SU-DHL-6 (cell line): ENCODE data around the gene TAS2R30.

ENCODE experiments used
- H2AFZ ChIP-seq: fragments of 200-600 bp; sonication (generic); 2 replicates; pipeline ENCODE4 v1.6.1; 2014; ENCODE audit warnings: low read depth, mild to moderate bottlenecking, moderate library complexity, mixed read lengths, antibody characterized with exemption, low read length; ENCODE audit not compliant: severe bottlenecking
- H3F3A ChIP-seq: fragments of 200-600 bp; shearing (Covaris generic); 2 replicates; pipeline ENCODE4 v1.6.0; 2016; ENCODE audit warnings: antibody characterized with exemption, mild to moderate bottlenecking; ENCODE audit not compliant: insufficient read depth
- H3K27ac ChIP-seq: fragments of 200-600 bp; sonication (generic); 2 replicates; pipeline ENCODE4 v1.5.1; 2016; ENCODE audit warnings: low read depth, mild to moderate bottlenecking, low read length, moderate library complexity, mixed read lengths
- H3K27me3 ChIP-seq: fragments of 200-600 bp; sonication (generic), shearing (Covaris generic); 2 replicates; pipeline ENCODE4 v1.6.0; 2014; ENCODE audit warnings: mild to moderate bottlenecking, low read length
- H3K36me3 ChIP-seq: fragments of 200-600 bp; sonication (generic); 2 replicates; pipeline ENCODE4 v1.6.1; 2014; ENCODE audit warnings: mild to moderate bottlenecking, low read length, mixed read lengths
- H3K4me2 ChIP-seq: fragments of 300-600, 200-600 bp; shearing (Covaris generic), sonication (generic); 2 replicates; pipeline ENCODE4 v1.6.0; 2014; ENCODE audit warnings: low read length, low read depth, mild to moderate bottlenecking; ENCODE audit not compliant: poor library complexity, severe bottlenecking
- H3K4me3 ChIP-seq: fragments of 200-600 bp; sonication (generic); 2 replicates; pipeline ENCODE4 v1.5.1; 2014; ENCODE audit warnings: antibody characterized with exemption, low read length, mild to moderate bottlenecking, mixed read lengths; ENCODE audit not compliant: insufficient read depth, poor library complexity, severe bottlenecking
- H3K79me2 ChIP-seq: fragments of 200-600 bp; sonication (generic); 2 replicates; pipeline ENCODE4 v1.6.1; 2014; ENCODE audit warnings: mild to moderate bottlenecking, low read length, moderate library complexity; ENCODE audit not compliant: insufficient read depth
- H3K9ac ChIP-seq: fragments of 200-600 bp; sonication (generic); 2 replicates; pipeline ENCODE4 v1.7.0; 2014; ENCODE audit warnings: mild to moderate bottlenecking, low read length
- H3K9me2 ChIP-seq: fragments of 200-600 bp; sonication (generic); replicated peaks from 2 replicates; pipeline ENCODE4 v1.6.1; 2014; ENCODE audit warnings: low read length; ENCODE audit not compliant: insufficient read depth
- H3K9me3 ChIP-seq: fragments of 200-600 bp; sonication (generic); 2 replicates; pipeline ENCODE4 v1.6.1; 2014; ENCODE audit warnings: low read length, mixed read lengths; ENCODE audit not compliant: insufficient read depth
- H4K20me1 ChIP-seq: fragments of 200-600 bp; sonication (generic); 2 replicates; pipeline ENCODE4 v1.6.1; 2014; ENCODE audit warnings: low read depth, mild to moderate bottlenecking, antibody characterized with exemption, low read length, moderate library complexity, mixed read lengths
- EZH2phosphoT487 ChIP-seq: fragments of 200-600 bp; sonication (generic), shearing (Covaris generic); conservative IDR thresholded peaks from 2 replicates; pipeline ENCODE4 v1.6.1; 2018; ENCODE audit warnings: mild to moderate bottlenecking, antibody characterized with exemption, low read length, moderate library complexity, mixed read lengths
- TF ChIP-seq, protein P1 (sequence below): fragments of 200-600 bp; sonication (generic); IDR thresholded peaks from one replicate; pipeline ENCODE4 v1.5.1; 2017; ENCODE audit warnings: antibody characterized with exemption, mild to moderate bottlenecking, low read length, moderate library complexity; ENCODE audit not compliant: insufficient read depth, poor library complexity, severe bottlenecking

TAS2R30 gene

DNA sequence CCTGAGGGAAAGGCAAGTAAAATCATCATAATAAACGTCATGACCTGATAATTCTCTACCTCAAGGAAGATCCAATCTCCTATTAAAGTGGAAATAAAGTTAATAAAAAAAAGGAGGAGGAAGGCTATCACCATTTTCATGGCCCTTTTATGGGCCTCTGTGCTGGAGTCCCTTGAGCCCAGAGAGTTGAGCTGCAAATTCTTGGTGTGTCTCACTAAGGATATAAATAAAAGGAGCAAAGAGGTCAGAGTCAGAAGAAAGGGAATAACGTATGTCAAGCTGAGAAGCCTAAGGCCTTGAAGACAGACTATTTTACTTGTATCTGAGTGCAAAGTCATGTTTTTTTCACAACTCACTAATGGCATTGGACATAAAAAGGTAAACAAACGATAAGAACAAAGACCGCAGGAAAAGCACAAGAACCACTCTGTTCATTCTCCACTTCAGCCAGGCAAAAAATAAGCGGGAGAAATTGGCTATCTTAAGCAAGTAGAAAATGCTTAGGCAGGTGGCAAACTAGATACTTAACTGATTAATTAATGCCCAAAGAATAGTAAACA, 24.5 kb upstream of the TAS2R30 start:
- no peaks in the 10 kb centered on the region for H3K9me2 ChIP-seq
- H3K27ac ChIP-seq, result no peak overlapping the region
- no peak overlapping the region for H3K9ac ChIP-seq
- H3K27me3 ChIP-seq, result no peaks in the 10 kb centered on the region
- no peaks in the 10 kb centered on the region for H3K36me3 ChIP-seq
- no peaks in the 10 kb centered on the region for H4K20me1 ChIP-seq
- H3K4me3 ChIP-seq, result no peak overlapping the region
- H3K4me2 ChIP-seq, result no peak overlapping the region
- no peak overlapping the region for H2AFZ ChIP-seq
- H3K9me3 ChIP-seq, result no peaks in the 10 kb centered on the region
- H3K79me2 ChIP-seq, result peaks cover 57% of the 10 kb centered on the region
- H3F3A ChIP-seq, result no peaks in the 10 kb centered on the region
- TF ChIP-seq, protein P1, sequence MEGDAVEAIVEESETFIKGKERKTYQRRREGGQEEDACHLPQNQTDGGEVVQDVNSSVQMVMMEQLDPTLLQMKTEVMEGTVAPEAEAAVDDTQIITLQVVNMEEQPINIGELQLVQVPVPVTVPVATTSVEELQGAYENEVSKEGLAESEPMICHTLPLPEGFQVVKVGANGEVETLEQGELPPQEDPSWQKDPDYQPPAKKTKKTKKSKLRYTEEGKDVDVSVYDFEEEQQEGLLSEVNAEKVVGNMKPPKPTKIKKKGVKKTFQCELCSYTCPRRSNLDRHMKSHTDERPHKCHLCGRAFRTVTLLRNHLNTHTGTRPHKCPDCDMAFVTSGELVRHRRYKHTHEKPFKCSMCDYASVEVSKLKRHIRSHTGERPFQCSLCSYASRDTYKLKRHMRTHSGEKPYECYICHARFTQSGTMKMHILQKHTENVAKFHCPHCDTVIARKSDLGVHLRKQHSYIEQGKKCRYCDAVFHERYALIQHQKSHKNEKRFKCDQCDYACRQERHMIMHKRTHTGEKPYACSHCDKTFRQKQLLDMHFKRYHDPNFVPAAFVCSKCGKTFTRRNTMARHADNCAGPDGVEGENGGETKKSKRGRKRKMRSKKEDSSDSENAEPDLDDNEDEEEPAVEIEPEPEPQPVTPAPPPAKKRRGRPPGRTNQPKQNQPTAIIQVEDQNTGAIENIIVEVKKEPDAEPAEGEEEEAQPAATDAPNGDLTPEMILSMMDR, result no peak
- TF ChIP-seq EZH2phosphoT487, result no peak

DNA sequence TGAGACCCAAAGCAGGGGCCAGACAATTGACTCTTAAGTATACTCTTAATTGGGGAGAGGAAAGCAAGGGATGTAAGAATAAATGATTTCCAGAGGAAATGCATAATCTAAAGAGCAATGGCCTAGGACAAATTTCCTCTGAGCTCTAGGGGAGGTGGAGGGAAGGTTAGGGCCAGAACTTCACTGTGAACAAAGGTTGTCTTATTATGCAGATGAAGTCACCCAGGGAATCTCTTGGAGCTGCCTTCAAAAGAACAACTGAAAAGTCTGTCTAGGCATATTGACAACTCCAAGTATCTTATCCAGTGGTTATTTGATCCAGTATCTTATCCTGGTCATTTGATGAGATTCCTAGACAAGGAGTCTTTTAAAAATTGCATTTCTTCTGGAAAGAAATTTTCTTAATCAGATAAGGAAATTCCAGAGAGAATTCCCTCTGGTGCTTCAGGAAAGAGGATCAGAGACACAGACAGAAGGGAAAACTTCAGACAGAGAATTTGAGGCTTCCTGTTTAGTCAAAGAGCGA, 20.0 kb upstream of the TAS2R30 start:
- Histone ChIP-seq H3K9ac (no peak overlapping the region), H3K4me3 (no peak overlapping the region), H4K20me1 (no peaks in the 10 kb centered on the region), H3K36me3 (no peaks in the 10 kb centered on the region), H3K27me3 (no peaks in the 10 kb centered on the region), H2AFZ (no peak overlapping the region), H3K9me3 (no peaks in the 10 kb centered on the region), H3K4me2 (no peak overlapping the region), H3K79me2 (peaks cover 41% of the 10 kb centered on the region), H3K27ac (no peak overlapping the region), H3F3A (no peaks in the 10 kb centered on the region), H3K9me2 (no peaks in the 10 kb centered on the region)
- TF ChIP-seq, protein P1, result no peak
- TF ChIP-seq EZH2phosphoT487, result no peak

DNA sequence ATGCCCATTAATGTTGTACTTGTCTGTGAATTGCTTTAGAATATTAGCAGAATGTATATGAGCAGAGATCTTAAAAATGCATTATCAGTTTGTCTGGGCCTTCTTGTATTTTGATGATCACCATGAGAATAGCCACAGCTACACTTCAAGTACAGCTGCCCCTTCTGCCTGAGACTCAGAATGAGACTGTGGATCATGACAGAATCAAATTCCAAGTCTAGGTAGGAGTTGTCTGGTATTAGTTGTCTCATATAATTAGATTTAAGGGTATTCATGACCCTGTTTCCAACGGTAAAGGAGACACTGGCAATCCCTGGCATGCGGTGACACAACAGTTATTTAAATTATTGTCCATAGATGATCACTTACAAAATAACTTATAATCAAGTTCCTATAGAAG, 18.3 kb upstream of the TAS2R30 start:
- no peaks in the 10 kb centered on the region for H3K9me2 ChIP-seq
- no peaks in the 10 kb centered on the region for H3K27me3 ChIP-seq
- peaks cover 32% of the 10 kb centered on the region for H3K79me2 ChIP-seq
- no peak overlapping the region for H3K27ac ChIP-seq
- H3K36me3 ChIP-seq, result no peaks in the 10 kb centered on the region
- no peak overlapping the region for H2AFZ ChIP-seq
- H3F3A ChIP-seq, result no peaks in the 10 kb centered on the region
- no peak overlapping the region for H3K9ac ChIP-seq
- H3K4me2 ChIP-seq, result no peak overlapping the region
- no peak overlapping the region for H3K4me3 ChIP-seq
- H4K20me1 ChIP-seq, result no peaks in the 10 kb centered on the region
- TF ChIP-seq, protein P1, result no peak
- no peak for TF ChIP-seq EZH2phosphoT487
- no peaks in the 10 kb centered on the region for H3K9me3 ChIP-seq
